ENCODE results near the gene TGFBR1.

TGFBR1 gene

DNA sequence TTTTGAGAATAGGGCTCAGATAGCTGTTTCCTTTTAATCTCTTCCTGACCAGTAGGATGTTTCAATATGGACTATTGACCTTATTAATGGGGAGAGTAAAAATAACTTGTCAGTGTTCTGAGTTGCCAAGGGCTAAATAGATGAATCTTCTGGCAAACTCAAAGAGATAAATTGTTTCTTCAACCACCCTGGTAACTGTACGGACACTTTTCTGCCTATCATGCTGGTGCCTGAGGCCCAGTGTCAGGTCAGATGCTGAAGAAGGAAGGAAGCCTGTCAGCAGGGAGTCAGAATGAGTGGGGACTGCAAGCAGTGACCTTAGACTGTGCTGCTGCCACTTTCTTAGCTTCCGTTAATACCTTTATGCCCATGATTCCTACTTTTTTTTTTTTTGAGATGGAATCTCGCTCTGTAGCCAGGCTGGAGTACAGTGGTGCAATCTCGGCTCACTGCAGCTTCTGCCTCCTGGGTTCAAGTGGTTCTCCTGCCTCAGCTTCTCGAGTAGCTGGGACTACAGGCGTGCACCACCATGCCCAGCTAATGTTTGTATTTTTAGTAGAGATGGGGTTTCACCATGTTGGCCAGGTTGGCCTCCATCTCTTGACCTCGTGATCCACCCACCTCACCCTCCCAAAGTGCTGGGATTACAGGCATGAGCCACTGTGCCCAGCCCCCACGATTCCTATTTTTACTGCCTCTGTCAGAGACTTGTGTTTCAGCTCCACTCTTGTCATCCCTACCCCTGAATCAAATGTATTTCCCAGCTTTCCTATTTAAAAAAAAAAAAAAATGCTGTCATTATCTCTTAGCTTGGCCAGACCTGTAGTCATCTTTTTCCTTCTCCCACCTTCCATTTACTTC lies 33.7 kb downstream of the TGFBR1 start:
- no peak for DNase-seq

DNA sequence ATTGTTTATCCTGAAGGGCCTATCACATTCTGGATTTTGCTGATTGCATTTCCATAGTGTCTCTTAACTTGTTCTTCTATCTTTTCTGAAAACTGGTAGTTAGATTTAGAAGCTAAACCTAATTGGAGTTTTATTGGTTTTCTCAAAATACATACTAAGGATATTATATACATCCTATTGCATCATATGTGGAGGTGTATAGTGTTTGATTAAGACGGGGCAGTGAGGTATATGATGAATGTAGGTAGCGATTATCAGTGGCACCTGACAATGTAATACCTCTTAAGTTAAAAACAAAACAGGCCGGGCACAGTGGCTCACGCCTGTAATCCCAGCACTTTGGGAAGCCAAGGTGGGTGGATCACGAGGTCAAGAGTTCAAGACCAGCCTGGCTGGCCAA lies 35.0 kb downstream of the TGFBR1 start:
- DNase-seq, result no peak

DNA sequence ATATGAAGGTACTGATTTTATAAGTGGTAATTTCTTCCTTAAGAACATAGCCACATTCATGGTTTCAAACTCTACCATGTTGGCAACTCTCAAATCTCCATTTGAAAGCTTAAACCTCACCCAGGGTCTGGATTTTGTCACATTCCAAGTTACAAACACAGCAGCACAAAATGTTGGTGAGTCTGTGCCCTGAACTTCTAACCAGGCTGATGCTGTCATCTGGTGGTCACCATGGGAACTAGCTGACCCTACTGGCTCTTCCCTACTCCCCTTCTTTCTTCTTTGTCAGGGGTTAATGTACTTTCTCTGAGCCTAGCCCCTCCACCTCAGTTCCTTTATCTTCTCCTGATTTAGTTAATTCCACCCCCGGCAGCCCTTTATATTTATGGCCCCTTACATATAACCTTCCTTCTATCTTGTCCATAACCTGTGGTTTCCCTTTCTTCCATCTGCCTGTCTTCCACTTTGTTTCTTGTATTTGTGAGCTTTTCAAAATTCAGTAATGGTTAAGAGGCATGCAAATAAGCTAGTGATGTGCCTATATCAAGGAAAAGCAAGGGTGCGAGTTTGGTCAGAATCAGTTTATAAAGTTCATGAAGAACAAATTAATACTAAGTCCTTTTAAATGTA lies 35.9 kb downstream of the TGFBR1 start:
- DNase-seq, result peak; percentile 68

DNA sequence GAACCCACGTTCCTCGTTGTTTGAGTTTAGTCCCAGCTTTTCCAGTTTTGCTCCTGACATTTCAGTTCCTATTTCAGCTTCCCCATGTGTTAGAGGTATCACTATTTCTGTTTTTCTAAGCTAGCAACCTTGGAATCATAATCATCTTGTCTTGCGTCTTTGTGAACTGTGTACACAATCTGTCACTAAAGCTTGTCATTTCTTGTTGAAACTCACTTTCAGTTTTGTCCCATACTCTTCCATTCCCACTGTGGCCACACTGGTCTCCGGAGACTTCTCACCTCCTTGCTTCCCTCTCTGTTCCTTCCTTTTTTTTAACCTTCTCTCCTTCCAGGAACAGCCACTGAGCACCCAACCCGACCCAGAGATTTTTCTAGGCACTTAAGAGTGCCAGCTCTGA lies 36.9 kb downstream of the TGFBR1 start:
- DNase-seq, result no peak

- DNase-seq, result no peak
Measured at GRCh38 chr9:99142275-99142674, 37.4 kb downstream of the TGFBR1 start.

GRCh38 chr9:99143655-99144054 lies 38.7 kb downstream of the TGFBR1 start:
- DNase-seq, result no peak

- DNase-seq, result no peak
Measured at GRCh38 chr9:99144966-99145365, 40.1 kb downstream of the TGFBR1 start.

- DNase-seq, result no peak
Measured at GRCh38 chr9:99146574-99146973, 41.7 kb downstream of the TGFBR1 start.

DNA sequence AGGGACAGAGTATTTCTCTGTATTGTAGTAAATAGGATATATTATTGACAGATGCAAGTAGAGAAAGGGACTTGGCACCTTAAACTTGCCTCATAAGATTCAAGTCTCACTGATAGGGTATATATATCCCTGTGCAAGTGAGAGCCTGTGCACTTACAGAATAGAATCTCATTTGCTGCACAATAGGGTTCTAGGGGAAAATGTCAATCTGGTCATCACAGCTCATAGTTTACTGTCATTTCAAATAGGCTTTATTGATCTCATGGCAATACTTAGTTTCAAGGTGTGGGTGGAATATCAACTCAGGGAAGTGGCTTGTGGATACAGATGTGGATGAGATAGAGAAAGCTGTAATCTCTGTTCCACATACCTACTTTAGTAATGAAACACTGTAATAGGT lies 42.3 kb downstream of the TGFBR1 start:
- no peak for DNase-seq

GRCh38 chr9:99150451-99151171 lies 45.7 kb downstream of the TGFBR1 start:
- peak; percentile 19 for DNase-seq

DNA sequence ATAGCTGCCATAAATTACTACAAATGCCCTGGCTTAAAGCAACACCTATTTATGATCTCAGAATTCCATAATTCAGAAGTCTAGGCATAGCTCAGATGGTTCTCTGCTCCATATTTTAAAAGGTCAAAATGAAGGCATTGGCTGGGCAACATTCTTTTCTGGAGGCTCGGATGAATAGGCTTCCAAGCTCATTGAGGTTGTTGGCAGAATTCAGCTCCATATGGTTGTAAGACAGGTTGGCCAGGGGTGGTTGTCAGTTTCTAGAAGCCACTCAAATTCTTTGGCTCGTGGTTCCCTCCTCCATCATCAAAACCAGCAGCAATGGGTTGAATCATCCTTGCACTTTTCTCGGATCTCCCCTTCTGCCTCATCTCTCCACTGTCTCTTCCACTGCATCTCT lies 49.4 kb downstream of the TGFBR1 start:
- no peak for DNase-seq

DNA sequence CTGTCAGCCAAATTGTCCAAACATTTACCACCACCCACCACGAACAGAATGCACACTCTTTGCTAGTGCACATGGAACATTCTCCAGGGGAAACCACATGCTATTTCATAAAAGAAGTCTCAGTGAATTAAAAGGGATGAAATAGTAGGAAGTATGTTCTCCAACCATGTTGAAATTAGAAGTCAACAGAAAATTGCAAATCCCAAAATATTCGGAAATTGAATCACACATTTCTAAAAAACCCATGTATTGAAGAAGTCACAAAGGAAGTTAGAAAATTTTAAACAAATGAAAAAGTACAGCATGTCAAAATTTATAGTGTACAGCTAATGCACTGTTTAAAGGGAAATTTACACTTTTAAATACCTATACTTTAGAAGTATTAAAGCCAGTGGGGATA lies 50.8 kb downstream of the TGFBR1 start:
- no peak for DNase-seq

GRCh38 chr9:99158629-99159028 lies 53.7 kb downstream of the TGFBR1 start:
- no peak for DNase-seq

- DNase-seq, result no peak
Measured at GRCh38 chr9:99160173-99160572, 55.3 kb downstream of the TGFBR1 start.

DNA sequence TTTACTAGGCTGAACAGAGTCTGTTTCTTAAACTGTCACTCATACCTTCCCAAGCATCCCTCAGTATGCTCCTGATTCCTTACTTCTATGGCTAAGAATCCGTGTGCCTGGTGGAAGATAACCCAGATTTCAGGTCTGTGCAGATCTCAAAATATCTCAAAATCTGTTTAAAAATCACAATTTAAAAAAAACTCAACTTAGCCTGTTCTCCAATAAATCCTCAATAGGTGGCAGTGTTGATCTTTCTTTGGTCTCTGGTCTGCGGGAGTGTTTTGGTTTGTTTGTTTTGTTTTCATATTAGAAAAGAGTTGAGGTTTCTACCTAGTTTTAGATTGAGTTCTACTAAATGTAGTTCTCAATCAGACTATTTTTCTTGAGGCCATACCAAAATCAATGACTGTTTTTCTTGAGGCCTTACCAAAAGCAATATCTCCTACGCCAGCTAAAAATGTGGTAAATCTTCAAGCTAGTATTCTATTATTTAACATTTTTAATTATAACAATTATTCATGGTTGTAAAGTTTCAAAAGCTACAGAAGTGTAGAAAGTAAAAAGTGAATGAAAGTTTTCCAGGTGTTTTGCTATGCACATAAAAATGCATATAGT lies 57.9 kb downstream of the TGFBR1 start:
- DNase-seq, result peak; percentile 46

DNA sequence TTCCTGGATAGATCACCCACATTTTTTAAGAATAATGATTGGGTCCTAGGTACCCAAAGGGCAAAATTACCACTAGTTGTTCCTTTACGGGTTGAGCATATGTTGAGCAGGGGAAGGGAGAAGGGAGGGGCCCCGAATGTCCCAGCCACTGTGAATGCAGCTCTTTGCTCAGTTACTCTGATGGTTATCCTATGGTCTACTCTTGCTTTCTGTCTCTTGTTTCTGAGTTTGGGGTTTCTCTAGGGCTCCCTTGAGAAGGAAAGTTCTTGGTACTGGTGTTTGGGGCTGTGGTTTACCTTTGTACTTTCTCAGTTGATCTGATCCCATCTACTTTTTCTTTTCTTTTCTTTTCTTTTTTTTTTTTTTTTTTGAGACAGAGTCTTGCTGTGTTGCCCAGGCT lies 61.2 kb downstream of the TGFBR1 start:
- DNase-seq, result no peak

- no peak for DNase-seq
Measured at GRCh38 chr9:99167119-99167518, 62.2 kb downstream of the TGFBR1 start.

DNA sequence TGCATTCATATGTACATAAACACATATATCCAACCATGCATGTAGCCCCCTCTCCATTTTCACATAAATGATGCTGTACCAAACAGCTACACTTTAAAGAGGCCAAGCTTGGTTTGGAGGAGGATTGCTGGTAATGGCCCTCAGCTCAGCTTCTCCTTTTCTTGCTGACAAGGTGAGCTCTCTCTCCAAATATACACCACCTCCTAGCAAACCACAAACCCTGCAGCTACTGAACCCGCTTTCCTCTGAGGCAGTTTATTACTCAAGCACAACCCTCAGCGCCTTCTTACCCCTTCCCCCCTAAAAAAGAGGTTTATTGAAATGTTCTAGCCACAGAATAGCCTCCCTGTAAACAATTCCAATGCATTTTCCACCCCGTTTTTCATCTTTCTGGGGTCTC lies 62.8 kb downstream of the TGFBR1 start:
- DNase-seq, result no peak

GRCh38 chr9:99169086-99169485 lies 64.2 kb downstream of the TGFBR1 start:
- DNase-seq, result no peak

DNA sequence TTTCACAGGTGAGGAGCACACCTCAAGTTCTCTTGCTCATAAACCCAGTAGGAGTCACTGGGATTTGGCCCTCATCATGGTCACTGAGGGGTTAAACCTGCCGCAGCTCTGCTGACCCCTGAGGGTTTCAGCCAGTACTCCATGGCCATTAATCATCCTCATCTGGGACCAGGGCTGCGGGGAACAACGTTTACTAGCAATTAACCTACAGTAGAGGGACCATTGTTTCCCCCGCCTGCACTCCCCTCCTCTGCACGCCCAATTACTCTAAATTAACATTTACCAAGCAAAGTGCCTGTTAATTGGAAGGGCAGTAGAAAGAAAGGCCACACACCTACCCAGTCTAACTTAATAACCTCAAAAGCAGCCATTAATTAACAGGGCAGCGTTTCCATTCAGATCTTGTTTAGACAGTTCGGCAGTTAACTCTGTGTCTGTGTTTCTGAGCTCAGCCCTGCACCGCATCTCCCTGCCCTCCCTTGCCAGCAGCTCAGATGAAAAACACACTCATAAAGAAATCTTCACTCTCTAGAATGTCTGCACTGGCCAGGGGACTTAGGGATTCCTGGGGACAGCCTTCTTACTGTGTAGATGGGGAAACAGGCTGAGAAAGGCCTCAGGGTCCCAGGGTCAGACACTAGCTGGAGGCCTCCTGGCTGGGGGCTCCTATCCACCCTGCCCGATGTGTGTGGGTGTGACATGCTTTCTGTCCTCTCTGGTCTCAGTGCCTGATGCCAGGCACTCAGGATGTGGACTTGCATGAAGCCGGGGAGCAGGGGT lies 65.3 kb downstream of the TGFBR1 start:
- no peak for DNase-seq

DNA sequence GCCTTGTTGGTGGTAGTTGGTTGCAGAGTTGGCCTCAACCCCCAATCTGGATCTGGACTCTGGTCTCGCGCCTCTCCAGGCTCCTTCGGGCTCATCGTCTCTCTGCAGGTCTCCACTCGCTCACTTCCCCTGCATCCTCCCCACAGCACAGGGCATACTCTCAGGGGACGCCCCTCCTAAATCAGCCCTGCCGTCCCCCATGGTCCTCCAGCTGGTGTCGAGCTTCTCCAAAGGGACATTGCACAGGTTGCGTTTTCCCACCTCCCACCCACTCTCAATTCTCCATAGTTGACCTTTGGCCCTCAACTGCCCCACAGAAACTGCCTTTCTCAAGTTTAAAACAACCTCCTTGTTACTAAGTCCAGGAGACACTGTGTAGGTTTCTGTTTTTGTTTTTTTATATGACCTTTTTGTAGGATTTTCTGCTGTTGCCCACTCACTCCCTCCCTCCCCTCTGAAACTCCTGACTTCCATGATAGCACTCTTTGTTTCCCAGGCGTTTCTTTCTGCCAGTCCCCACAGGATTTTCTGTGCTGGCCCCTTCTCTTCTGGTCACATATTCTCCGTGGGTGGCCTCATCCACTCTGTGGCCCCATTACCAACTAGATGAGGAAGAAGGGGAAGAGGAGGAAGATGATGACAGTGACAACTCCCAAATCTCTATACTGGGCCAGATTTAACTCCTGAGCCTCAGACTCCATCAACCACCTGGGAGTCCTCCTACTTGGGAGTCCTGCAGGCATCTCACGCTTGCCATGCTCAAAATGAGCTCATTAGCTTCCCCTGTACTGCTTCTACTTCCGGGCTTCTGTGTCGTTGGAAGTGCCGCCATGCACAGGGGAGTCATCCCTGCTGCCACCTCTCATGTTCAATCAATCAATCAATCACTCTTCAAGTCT lies 66.6 kb downstream of the TGFBR1 start:
- no peak for DNase-seq
